Measurements from ENCODE around the gene TXNRD2. TPM values are rescaled to one million over a fixed set of nuclear protein-coding genes. Genes with fewer than 3 reads are reported as not detected.
"Not testable (repeated sequence)": the region's sequence is repeated elsewhere in the genome, so short reads cannot be mapped to it uniquely, and the experiment has no call there.

The TXNRD2 gene
- total RNA-seq, 1 donor from 2014 or later: 19.7 TPM

DNA sequence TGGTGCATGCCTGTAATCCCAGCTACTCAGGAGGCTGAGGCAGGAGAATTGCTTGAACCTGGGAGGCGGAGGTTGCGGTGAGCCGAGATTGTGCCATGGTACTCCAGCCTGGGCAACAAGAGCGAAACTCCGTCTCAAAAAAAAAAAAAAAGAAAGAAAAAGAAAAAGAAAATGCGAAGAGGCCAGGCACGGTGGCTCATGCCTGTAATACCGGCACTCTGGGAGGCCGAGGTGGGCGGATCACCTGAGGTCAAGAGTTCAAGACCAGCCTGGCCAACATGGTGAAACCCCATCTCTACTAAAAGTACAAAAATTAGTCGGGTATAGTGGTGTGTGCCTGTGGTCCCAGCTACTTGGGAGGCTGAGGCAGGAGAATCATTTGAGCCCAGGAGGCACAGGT is 15.6 kb downstream of the TXNRD2 start:
- intact Hi-C loops (cut with micrococcal nuclease): not testable (repeated sequence)

- intact Hi-C loops (cut with micrococcal nuclease): no loop called here
Observed at GRCh38 chr22:19923914-19924513, 17.6 kb downstream of the TXNRD2 start.

DNA sequence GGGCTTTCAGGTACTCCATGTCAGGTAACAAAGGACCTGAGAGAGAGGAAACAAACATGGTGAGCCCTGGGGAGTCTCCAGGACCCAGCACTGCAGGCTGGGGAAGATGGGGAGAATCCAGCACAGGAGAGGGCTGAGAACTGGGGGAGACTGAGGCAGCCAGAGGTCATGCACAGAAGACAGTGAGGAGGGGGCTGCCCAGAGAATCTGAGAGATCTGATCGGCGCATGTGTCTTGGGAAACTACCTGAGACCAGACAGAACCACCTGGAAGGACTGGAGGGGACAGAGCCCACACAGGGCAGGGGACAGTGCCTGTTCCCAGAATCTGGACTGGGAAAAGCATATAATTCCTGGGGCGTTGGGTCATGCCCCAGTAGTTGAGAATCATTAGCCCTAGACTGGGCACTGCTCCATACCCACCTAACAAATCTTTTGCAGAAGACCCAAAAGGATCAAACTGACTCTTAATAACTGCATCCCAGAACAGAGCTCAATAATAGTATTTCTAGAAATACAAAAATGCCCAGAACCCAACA is 20.0 kb downstream of the TXNRD2 start:
- intact Hi-C loops (cut with micrococcal nuclease): no loop called here

GRCh38 chr22:19919701-19920363 is 21.8 kb downstream of the TXNRD2 start:
- intact Hi-C loops (cut with micrococcal nuclease): no loop called here

DNA sequence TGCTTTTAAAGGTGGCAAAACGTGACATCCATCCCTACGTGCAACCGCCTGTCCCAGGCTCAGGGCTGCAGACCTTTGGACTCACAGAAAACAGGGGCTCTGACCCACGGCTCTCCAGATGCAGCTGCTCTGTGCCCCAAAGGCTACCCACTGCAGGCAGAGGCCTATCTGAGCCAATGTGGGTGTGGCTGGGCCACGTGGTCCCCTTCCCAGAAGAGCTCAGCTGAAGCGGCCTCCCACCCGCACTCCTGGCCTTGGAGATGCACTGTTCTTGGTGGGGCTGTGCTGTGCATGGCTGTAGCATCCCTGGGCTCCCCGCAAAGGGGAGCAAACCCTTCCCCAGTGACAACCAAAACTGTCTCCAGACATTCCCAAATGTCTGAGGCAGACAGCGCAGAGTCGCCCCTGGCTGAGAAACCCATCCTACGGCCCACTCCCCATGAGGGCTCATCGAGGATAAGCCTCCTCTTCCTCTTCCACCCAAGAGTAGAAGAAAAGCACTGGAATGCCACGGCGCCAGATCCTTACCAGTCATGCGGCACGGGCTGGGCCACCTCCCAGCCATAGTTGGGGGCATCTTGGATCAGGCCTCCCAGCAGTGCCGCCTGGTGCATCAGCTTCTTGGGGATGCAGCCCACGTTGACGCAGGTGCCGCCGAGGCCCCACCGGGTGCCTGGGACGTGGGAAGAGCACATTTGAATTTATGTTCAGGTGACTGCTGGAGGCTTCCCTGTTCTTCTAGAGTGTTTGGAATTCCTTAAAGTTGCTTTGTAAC is 23.1 kb downstream of the TXNRD2 start:
- intact Hi-C loops (cut with micrococcal nuclease): no loop called here

DNA sequence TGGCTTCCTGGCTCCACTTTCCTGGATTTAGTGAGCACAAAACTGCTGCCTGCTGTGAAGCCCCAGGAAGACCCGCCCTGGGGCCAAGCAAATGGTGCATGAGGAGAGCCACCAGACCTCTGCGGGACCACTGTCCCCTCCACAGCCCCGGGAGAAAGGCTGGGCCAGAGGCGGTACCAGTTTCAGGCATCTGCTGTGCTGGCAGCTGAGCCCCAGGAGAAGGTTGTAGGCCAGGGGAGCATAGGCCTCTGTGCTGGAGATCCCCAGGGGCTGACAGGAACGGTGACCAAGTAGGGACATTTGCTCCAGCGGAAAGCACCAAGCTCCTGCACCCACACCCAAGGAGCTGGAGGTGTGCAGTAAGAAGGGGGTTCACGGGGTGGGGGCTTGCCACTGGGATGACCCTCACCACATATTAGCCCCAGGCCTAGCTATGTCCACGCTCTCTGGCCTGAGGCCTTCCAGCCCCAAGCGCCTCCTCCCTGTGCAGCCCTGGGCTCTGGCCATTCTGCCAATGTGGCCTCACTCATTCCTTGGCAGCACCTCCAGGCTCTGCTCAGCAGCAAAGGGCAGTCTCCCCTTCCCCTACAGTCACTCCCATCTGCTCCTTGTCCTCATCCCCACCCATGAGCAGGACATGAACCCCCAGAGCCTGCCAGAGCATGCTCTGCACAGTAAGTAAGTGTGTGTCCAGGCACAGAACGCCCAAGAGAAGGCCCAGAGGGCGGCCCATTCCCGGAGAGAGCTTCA is 24.1 kb downstream of the TXNRD2 start:
- intact Hi-C loops (cut with micrococcal nuclease): no loop called here

DNA sequence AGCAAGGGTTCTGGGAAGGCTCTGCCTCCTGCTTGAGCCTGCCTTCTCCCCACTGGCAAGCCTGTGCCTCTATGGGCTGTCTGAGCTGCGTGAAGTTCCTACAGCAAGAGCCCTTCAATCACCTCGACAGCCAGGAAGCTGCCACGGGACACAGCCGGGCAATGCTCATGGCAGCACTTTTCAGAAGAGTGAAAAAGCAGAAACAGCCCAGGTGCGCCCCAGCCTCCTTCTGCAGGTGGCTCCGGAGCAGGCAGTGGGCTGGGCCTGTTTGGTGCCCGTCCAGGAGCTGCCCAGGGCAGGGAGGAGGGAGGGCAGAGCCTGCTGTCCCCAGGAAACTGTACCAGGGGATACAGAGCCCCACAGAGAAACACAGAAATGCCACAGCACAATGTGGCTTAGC is 24.7 kb downstream of the TXNRD2 start:
- intact Hi-C loops (cut with micrococcal nuclease): no loop called here

- intact Hi-C loops (cut with micrococcal nuclease): no loop called here
Observed at GRCh38 chr22:19916006-19916405, 25.6 kb downstream of the TXNRD2 start.

- intact Hi-C loops (cut with micrococcal nuclease): no loop called here
Observed at GRCh38 chr22:19915287-19915954, 26.2 kb downstream of the TXNRD2 start.

GRCh38 chr22:19914201-19914943 is 27.2 kb downstream of the TXNRD2 start:
- intact Hi-C loops (cut with micrococcal nuclease): no loop called here

GRCh38 chr22:19913337-19913936 is 28.2 kb downstream of the TXNRD2 start:
- intact Hi-C loops (cut with micrococcal nuclease): no loop called here

DNA sequence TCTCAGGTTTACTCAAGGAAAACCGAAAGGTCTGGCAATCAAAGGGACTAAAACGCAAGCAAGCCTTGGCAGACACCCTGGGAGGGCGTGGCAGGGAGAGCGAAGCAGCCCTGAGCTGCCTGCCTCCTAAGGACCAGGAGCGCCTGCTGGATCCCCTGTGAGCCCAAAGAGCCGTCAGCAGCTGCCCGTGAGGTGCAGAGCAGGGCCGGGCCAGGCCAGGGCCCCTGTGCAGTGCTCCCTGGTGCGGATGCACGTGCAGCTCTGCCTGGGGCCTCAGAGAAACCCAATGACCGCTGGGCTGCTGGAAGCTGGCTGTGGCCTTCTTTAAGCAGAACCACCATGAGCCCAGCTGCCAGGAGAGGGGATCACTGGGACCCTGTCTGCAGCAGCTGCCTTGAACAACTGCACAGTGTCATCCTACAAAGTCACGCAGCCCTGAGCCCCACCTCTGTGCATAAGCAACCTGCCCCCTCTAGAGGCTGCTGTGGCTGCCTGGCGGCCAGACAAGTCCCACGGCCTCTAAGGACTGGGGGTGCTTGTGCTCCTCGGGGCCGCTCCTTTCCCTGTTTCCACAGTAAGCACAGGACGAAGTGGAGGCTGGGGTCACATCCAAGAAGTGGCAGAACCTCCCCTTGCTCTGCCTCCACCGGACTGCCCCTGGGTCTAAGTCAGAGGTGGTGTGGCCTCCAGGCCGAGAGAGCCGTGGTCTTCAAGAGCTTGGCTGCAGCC is 29.2 kb downstream of the TXNRD2 start:
- intact Hi-C loops (cut with micrococcal nuclease): no loop called here

DNA sequence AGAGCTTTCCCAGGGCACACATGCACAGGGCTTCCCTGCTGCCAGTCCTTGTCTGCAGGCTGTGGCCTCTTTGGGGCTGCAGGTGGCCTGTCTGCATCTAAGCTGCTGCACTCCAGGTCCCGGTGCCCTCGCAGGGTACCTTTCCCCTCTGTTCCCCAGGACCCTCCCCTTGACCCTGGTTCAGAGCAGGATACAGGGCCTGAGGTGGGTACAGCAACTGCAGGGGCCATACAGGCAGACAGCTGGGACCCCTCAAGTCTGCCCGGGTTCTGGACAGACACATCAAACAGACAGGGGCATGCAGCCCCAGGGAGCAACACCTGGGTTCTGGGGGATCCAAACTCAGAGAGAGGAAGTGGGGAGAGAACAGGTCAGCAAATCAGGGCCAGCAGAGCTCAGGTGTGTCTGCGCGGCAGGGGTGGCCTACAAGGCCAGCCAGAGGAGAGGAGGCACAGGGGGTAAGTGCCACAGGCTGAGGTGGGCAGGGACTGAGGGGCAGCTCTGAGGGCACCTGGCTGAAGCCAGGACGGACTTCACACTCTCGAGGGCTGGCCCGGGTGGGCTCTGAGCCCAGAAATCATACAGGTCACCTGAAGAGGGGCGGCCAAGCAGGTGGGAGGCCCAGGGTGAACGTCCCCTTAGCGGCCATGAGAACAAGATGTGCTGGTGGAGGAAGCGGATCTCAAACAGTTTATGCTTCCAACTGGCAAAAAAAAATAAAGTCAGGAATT is 29.9 kb downstream of the TXNRD2 start:
- intact Hi-C loops (cut with micrococcal nuclease): no loop called here

- intact Hi-C loops (cut with micrococcal nuclease): loop anchor here (1.0 kb wide), 2 partner anchors 19 to 154 kb away; no protein-coding TSS in a partner anchor
Observed at GRCh38 chr22:19910180-19910744, 31.4 kb downstream of the TXNRD2 start.

DNA sequence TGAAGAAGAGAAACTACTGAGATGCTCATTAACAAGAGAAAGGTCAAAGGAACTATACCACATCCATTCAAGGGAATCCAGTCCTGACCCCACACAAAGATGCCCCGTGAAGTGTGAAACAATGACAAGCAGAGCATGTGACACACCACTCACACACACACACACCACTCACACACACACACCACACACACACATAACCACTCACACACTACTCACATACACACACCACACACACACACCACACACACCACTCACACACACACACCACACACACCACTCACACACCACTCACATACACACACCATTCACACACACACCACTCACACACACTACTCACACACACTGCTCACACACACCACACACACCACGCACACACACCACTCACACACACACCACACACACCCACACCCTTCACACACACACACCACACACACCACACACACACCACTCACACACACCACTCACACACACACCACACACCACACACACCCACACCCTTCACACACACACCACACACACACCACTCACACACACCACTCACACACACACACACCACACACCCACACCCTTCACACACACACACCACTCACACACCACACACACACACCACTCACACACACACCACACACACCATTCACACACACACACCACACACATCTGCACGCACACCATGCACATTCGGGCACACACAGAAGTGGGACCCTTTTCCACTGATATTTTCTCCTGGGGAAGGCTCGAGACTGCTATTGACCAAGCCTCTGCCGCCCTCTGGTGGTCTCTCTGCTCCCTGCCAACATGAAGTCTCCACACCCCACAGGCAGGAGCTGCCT is 32.1 kb downstream of the TXNRD2 start:
- intact Hi-C loops (cut with micrococcal nuclease): loop anchor here (1.0 kb wide), 2 partner anchors 18 to 153 kb away; no protein-coding TSS in a partner anchor

GRCh38 chr22:19907902-19908301 is 33.7 kb downstream of the TXNRD2 start:
- intact Hi-C loops (cut with micrococcal nuclease): not testable (repeated sequence)

DNA sequence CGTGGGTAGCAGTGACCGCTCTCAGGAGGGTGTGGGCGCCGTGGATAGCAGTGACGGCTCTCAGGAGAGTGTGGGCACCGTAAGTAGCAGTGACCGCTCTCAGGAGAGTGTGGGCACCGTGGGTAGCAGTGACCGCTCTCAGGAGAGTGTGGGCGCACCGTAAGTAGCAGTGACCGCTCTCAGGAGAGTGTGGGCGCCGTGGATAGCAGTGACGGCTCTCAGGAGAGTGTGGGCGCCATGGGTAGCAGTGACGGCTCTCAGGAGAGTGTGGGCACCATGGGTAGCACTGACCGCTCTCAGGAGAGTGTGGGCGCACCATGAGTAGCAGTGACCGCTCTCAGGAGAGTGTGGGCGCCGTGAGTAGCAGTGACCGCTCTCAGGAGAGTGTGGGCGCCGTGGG is 34.8 kb downstream of the TXNRD2 start:
- intact Hi-C loops (cut with micrococcal nuclease): not testable (repeated sequence)
